Neural cell (in vitro differentiated cells): ENCODE results near the gene IL10RA. TPM values are rescaled to one million over a fixed set of nuclear protein-coding genes. Genes with fewer than 3 reads are reported as not detected.

ENCODE experiments used
- H2AFZ ChIP-seq: fragments of 200-600, 300-800 bp; sonication (generic), shearing (Covaris generic); 2 replicates; pipeline ENCODE4 v1.6.0; 2014; ENCODE audit warnings: low read depth, mild to moderate bottlenecking, antibody characterized with exemption, low read length, moderate library complexity
- H3F3A ChIP-seq: fragments of 200-600 bp; shearing (Covaris generic); 2 replicates; pipeline ENCODE4 v1.6.1; 2016; ENCODE audit warnings: mild to moderate bottlenecking, moderate library complexity, mixed read lengths, antibody characterized with exemption, low read length; ENCODE audit not compliant: insufficient read depth, poor library complexity, severe bottlenecking
- H3K27ac ChIP-seq: fragments of 200-600, 300-800 bp; sonication (generic), shearing (Covaris generic); 2 replicates; pipeline ENCODE4 v1.5.1; 2014; ENCODE audit warnings: mild to moderate bottlenecking, low read length, moderate library complexity
- H3K27me3 ChIP-seq: fragments of 300-800, 200-600 bp; sonication (generic), shearing (Covaris generic); 2 replicates; pipeline ENCODE4 v1.6.0; 2014; ENCODE audit warnings: mild to moderate bottlenecking, low read depth, low read length, moderate library complexity; ENCODE audit not compliant: insufficient read depth
- H3K36me3 ChIP-seq: fragments of 300-800, 200-600 bp; sonication (generic), shearing (Covaris generic); 2 replicates; pipeline ENCODE4 v1.5.1; 2014; ENCODE audit warnings: mild to moderate bottlenecking, antibody characterized with exemption, low read length, moderate library complexity; ENCODE audit not compliant: insufficient read depth
- H3K4me2 ChIP-seq: fragments of 300-800, 200-600 bp; sonication (generic), shearing (Covaris generic); 2 replicates; pipeline ENCODE4 v1.6.0; 2014; ENCODE audit warnings: mild to moderate bottlenecking, low read length
- H3K4me3 ChIP-seq: fragments of 300-800, 200-600 bp; sonication (generic), shearing (Covaris generic); 2 replicates; pipeline ENCODE4 v1.5.1; 2014; ENCODE audit warnings: mild to moderate bottlenecking, low read length, moderate library complexity
- H3K79me2 ChIP-seq: fragments of 200-600 bp; shearing (Covaris generic); replicated peaks from 2 replicates; pipeline ENCODE4 v1.6.0; 2014; ENCODE audit warnings: mild to moderate bottlenecking, low read length, moderate library complexity; ENCODE audit not compliant: insufficient read depth
- H3K9ac ChIP-seq: fragments of 300-800, 200-600 bp; sonication (generic), shearing (Covaris generic); 2 replicates; pipeline ENCODE4 v1.6.1; 2016; ENCODE audit warnings: mild to moderate bottlenecking, low read length, mixed read lengths
- H3K9me2 ChIP-seq: fragments of 200-600 bp; shearing (Covaris generic); 2 replicates; pipeline ENCODE4 v1.6.1; 2016; ENCODE audit warnings: mild to moderate bottlenecking, low read length, mixed read lengths; ENCODE audit not compliant: insufficient read depth
- H3K9me3 ChIP-seq: fragments of 200-600, 300-800 bp; sonication (generic), shearing (Covaris generic); 2 replicates; pipeline ENCODE4 v1.6.1; 2016; ENCODE audit warnings: mild to moderate bottlenecking, mixed run types, low read length, moderate library complexity, mixed read lengths
- H4K20me1 ChIP-seq: fragments of 200-600 bp; shearing (Covaris generic); 2 replicates; pipeline ENCODE4 v1.6.1; 2016; ENCODE audit warnings: mild to moderate bottlenecking, mixed run types; ENCODE audit not compliant: insufficient read depth
- CTCF ChIP-seq: fragments of 450-650 bp; IDR thresholded peaks from 2 replicates; pipeline ENCODE4 v1.5.1; 2014; ENCODE audit warnings: antibody characterized with exemption, mild to moderate bottlenecking, moderate library complexity; ENCODE audit not compliant: poor library complexity, severe bottlenecking
- EP300 ChIP-seq: fragments of 450-650 bp; conservative IDR thresholded peaks from 2 replicates; pipeline ENCODE4 v1.6.1; 2014; ENCODE audit warnings: antibody characterized with exemption, mild to moderate bottlenecking, moderate library complexity; ENCODE audit not compliant: poor library complexity, severe bottlenecking
- EZH2 ChIP-seq: fragments of 200-600, 300-800 bp; shearing (Covaris generic), sonication (generic); IDR thresholded peaks from 2 replicates; pipeline ENCODE4 v1.6.1; 2014; ENCODE audit warnings: antibody characterized with exemption, low read length, borderline replicate concordance, mild to moderate bottlenecking; ENCODE audit not compliant: insufficient read depth, poor library complexity, severe bottlenecking
- MXI1 ChIP-seq: fragments of 450-650 bp; conservative IDR thresholded peaks from 2 replicates; pipeline ENCODE4 v1.6.1; 2014; ENCODE audit warnings: antibody characterized with exemption, mild to moderate bottlenecking; ENCODE audit not compliant: poor library complexity, severe bottlenecking
- POLR2AphosphoS5 ChIP-seq: IDR thresholded peaks from 2 replicates; pipeline ENCODE4 v1.6.1; 2012
- RAD21 ChIP-seq: fragments of 450-650 bp; conservative IDR thresholded peaks from 2 replicates; pipeline ENCODE4 v1.6.1; 2014; ENCODE audit warnings: antibody characterized with exemption, mild to moderate bottlenecking, moderate library complexity
- REST ChIP-seq: IDR thresholded peaks from 2 replicates; pipeline ENCODE4 v1.6.1; 2012; ENCODE audit warnings: borderline replicate concordance
- SMC3 ChIP-seq: fragments of 450-650 bp; conservative IDR thresholded peaks from 2 replicates; pipeline ENCODE4 v1.6.1; 2014; ENCODE audit warnings: antibody characterized with exemption, mild to moderate bottlenecking, moderate library complexity; ENCODE audit not compliant: poor library complexity
- TAF1 ChIP-seq: IDR thresholded peaks from 2 replicates; pipeline ENCODE4 v1.6.1; 2012; ENCODE audit warnings: low read depth
- polyA plus RNA-seq: library from polyadenylated mRNA; depleted of rRNA; stranded (reverse); fragments of >200 nt; gene quantifications from 2 replicates; pipeline ENCODE4 v1.2.3, GENCODE V29; 2014

IL10RA gene
- polyA plus RNA-seq, 1 donor from 2014 or later: 1.1 TPM

GRCh38 chr11:118005224-118006152 is 19.3 kb downstream of the IL10RA start:
- no peaks in the 10 kb centered on the region for H3K9me2 ChIP-seq
- TF ChIP-seq MXI1 (no peak), SMC3 (no peak), POLR2AphosphoS5 (no peak), RAD21 (no peak), CTCF (no peak), EZH2 (no peak), REST (no peak), TAF1 (no peak), EP300 (no peak)
- H3K4me3 ChIP-seq: no peak overlapping the region

GRCh38 chr11:118006153-118006534 is 19.9 kb downstream of the IL10RA start:
- H3K9me2 ChIP-seq: no peaks in the 10 kb centered on the region
- no peaks in the 10 kb centered on the region for H3K9me3 ChIP-seq
- no peak overlapping the region for H3K27ac ChIP-seq
- no peaks in the 10 kb centered on the region for H3K79me2 ChIP-seq
- H3K36me3 ChIP-seq: no peaks in the 10 kb centered on the region
- no peak for TF ChIP-seq TAF1
- TF ChIP-seq SMC3: no peak
- TF ChIP-seq REST: no peak
- TF ChIP-seq RAD21: no peak
- TF ChIP-seq CTCF: no peak
- TF ChIP-seq EP300: no peak
- no peak for TF ChIP-seq MXI1
- TF ChIP-seq EZH2: no peak
- TF ChIP-seq POLR2AphosphoS5: no peak
- no peaks in the 10 kb centered on the region for H3F3A ChIP-seq
- H3K9ac ChIP-seq: no peak overlapping the region
- H3K4me2 ChIP-seq: no peak overlapping the region
- H2AFZ ChIP-seq: no peak overlapping the region
- H4K20me1 ChIP-seq: no peaks in the 10 kb centered on the region
- no peak overlapping the region for H3K4me3 ChIP-seq
- H3K27me3 ChIP-seq: no peaks in the 10 kb centered on the region

More at GRCh38 chr11:118005224-118006152, 19.3 kb downstream of the IL10RA start:
- Histone ChIP-seq H3K36me3 (no peaks in the 10 kb centered on the region), H3K9me3 (no peaks in the 10 kb centered on the region), H4K20me1 (no peaks in the 10 kb centered on the region), H3K27ac (no peak overlapping the region), H3K79me2 (no peaks in the 10 kb centered on the region), H2AFZ (no peak overlapping the region), H3F3A (no peaks in the 10 kb centered on the region), H3K4me2 (no peak overlapping the region), H3K27me3 (no peaks in the 10 kb centered on the region), H3K9ac (no peak overlapping the region)
